ENCODE measurements around the gene CBR3. TPM values are rescaled to one million over a fixed set of nuclear protein-coding genes. Genes with fewer than 3 reads are reported as not detected.

Gene CBR3
- total RNA-seq, 4 donors from 2014 or later = 3.4 to 5.1 TPM; not detected in 2

- Histone ChIP-seq H3K9me3 (no peaks in the 10 kb centered on the region), H3K27me3 (no peaks in the 10 kb centered on the region), H3K27ac (no peak overlapping the region), H3K36me3 (no peaks in the 10 kb centered on the region), H3K4me1 (peaks cover 0 to 7% (median 0%) of the 10 kb centered on the region in 4 donors), H3K4me3 (no peak overlapping the region)
- in situ Hi-C loops (cut with MboI; ENCODE audit: low pct_ligation_motif_present in 1 of 4, low pct_unique_long_range_greater_than_20kb in 1 of 4, low sequenced_read_pairs in 3 of 4) (no loop called here), intact Hi-C loops (cut with DNase I; ENCODE audit: low total_unique reads) (no loop called here)
- no peak for TF ChIP-seq CTCF (IDR thresholded peaks at IDR 0.05)
- TF ChIP-seq EP300 (IDR thresholded peaks at IDR 0.05; ENCODE audit: low read depth) = no peak
- TF ChIP-seq POLR2A (IDR thresholded peaks at IDR 0.05) = no peak
- TF ChIP-seq POLR2AphosphoS5 (IDR thresholded peaks at IDR 0.05) = no peak
- no peak for DNase-seq
Measured at GRCh38 chr21:36179145-36179544, 44.3 kb downstream of the CBR3 start.

GRCh38 chr21:36180963-36181362, 46.1 kb downstream of the CBR3 start:
- intact Hi-C loops (cut with DNase I; ENCODE audit: low total_unique reads) = no loop called here
- no peak for DNase-seq
- H3K36me3 ChIP-seq = no peaks in the 10 kb centered on the region
- no peaks in the 10 kb centered on the region for H3K9me3 ChIP-seq
- in situ Hi-C loops (cut with MboI; ENCODE audit: low pct_ligation_motif_present in 1 of 4, low pct_unique_long_range_greater_than_20kb in 1 of 4, low sequenced_read_pairs in 3 of 4) = no loop called here
- TF ChIP-seq EP300 (IDR thresholded peaks at IDR 0.05; ENCODE audit: low read depth) (no peak), POLR2A (IDR thresholded peaks at IDR 0.05) (no peak), CTCF (IDR thresholded peaks at IDR 0.05) (no peak), POLR2AphosphoS5 (IDR thresholded peaks at IDR 0.05) (no peak)
- no peak overlapping the region for H3K27ac ChIP-seq
- 95 to 96% methylated on average over 5 of the region's 5 CpGs for WGBS, 2 donors (ENCODE audit: low coverage in 1 of 2)
- H3K4me1 ChIP-seq = peaks cover 0 to 7% (median 0%) of the 10 kb centered on the region in 4 donors
- no peaks in the 10 kb centered on the region for H3K27me3 ChIP-seq
- H3K4me3 ChIP-seq = no peak overlapping the region

GRCh38 chr21:36183144-36183795, 48.4 kb downstream of the CBR3 start:
- WGBS, 2 donors (ENCODE audit: low coverage in 1 of 2) = 85 to 91% methylated on average over 9 to 11 of the region's 11 CpGs
- in situ Hi-C loops (cut with MboI; ENCODE audit: low pct_ligation_motif_present in 1 of 4, low pct_unique_long_range_greater_than_20kb in 1 of 4, low sequenced_read_pairs in 3 of 4) (no loop called here), intact Hi-C loops (cut with DNase I; ENCODE audit: low total_unique reads) (no loop called here)
- no peak overlapping the region for H3K4me3 ChIP-seq
- TF ChIP-seq CTCF (IDR thresholded peaks at IDR 0.05) = no peak
- no peak for TF ChIP-seq POLR2AphosphoS5 (IDR thresholded peaks at IDR 0.05)
- no peak for TF ChIP-seq EP300 (IDR thresholded peaks at IDR 0.05; ENCODE audit: low read depth)
- TF ChIP-seq POLR2A (IDR thresholded peaks at IDR 0.05) = no peak
- H3K36me3 ChIP-seq = no peaks in the 10 kb centered on the region
- H3K4me1 ChIP-seq = peaks cover 0 to 22% (median 13%) of the 10 kb centered on the region in 4 donors
- DNase-seq = no peak
- no peaks in the 10 kb centered on the region for H3K27me3 ChIP-seq
- no peak overlapping the region for H3K27ac ChIP-seq
- no peaks in the 10 kb centered on the region for H3K9me3 ChIP-seq

GRCh38 chr21:36184545-36184944, 49.7 kb downstream of the CBR3 start:
- intact Hi-C loops (cut with DNase I; ENCODE audit: low total_unique reads) = no loop called here
- 86% methylated on average over 16 of the region's 16 CpGs; no CpG with 5 or more reads in 1 of the 2 donors for WGBS, 2 donors (ENCODE audit: low coverage in 1 of 2)
- in situ Hi-C loops (cut with MboI; ENCODE audit: low pct_ligation_motif_present in 1 of 4, low pct_unique_long_range_greater_than_20kb in 1 of 4, low sequenced_read_pairs in 3 of 4) = no loop called here

More at GRCh38 chr21:36184545-36184944, 49.7 kb downstream of the CBR3 start:
- TF ChIP-seq EP300 (IDR thresholded peaks at IDR 0.05; ENCODE audit: low read depth) = no peak
- TF ChIP-seq POLR2AphosphoS5 (IDR thresholded peaks at IDR 0.05) = no peak
- TF ChIP-seq CTCF (IDR thresholded peaks at IDR 0.05) = no peak
- no peak for TF ChIP-seq POLR2A (IDR thresholded peaks at IDR 0.05)
- Histone ChIP-seq H3K27me3 (no peaks in the 10 kb centered on the region), H3K27ac (no peak overlapping the region), H3K4me3 (no peak overlapping the region), H3K9me3 (no peaks in the 10 kb centered on the region), H3K4me1 (peaks cover 0 to 34% (median 25%) of the 10 kb centered on the region in 4 donors), H3K36me3 (no peaks in the 10 kb centered on the region)
- DNase-seq = no peak

Measured in transverse colon (tissue), 4 donors.